Stimulated activated CD4-positive, alpha-beta T cell treated with anti-CD3 and anti-CD28 coated beads, Interleukin-4, amount 100 ng/mL, for 4 hours (primary cell): ENCODE data around the gene ABCB7.
"Not testable (repeated sequence)": the region's sequence is repeated elsewhere in the genome, so short reads cannot be mapped to it uniquely, and the experiment has no call there.

Source experiments
- DNase-seq, 2 experiments: peaks; one replicate each; pipeline ENCODE4 v3.0.0-alpha.2; 2020

Gene ABCB7

DNA sequence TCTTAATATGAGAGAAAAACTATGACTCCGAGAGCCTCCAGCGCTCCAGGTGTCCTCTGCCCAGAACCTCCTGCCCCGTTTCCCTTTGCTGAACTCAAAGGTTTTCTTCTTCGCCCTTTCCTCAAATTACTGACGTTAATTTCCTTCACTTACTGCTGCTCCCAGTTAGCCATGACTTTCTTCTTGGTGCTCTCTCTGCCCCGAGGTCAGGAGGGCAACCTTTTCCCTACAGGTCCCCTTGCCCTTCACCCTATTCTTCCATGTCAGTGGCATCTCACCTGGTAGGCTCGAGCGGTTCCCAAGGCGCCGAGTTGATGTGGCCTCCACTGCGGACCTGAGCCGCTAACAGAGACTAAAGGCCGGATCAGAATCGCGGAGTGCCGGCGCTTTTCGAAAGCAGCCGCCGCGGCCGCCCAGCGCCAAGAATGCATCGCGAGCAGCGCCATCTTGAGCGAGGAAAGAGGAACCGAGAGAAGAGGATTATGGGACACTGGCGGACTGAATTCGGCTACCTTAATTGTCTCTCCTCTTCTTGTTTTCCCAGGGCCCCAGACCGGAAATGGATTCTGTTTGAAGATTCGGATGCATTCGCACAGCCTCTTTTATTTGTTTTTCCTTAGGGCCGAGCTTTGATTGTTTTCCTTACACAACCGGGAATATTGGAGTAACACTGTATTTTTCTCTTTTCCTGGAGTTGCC is at the start of gene ABCB7:
TSS of gene ABCB7 (minus strand) at position 457 of the 699 bp plus-strand sequence. CDS start at position 446, 11 bp downstream.
- DNase-seq, result peak; percentile 35 to 49

DNA sequence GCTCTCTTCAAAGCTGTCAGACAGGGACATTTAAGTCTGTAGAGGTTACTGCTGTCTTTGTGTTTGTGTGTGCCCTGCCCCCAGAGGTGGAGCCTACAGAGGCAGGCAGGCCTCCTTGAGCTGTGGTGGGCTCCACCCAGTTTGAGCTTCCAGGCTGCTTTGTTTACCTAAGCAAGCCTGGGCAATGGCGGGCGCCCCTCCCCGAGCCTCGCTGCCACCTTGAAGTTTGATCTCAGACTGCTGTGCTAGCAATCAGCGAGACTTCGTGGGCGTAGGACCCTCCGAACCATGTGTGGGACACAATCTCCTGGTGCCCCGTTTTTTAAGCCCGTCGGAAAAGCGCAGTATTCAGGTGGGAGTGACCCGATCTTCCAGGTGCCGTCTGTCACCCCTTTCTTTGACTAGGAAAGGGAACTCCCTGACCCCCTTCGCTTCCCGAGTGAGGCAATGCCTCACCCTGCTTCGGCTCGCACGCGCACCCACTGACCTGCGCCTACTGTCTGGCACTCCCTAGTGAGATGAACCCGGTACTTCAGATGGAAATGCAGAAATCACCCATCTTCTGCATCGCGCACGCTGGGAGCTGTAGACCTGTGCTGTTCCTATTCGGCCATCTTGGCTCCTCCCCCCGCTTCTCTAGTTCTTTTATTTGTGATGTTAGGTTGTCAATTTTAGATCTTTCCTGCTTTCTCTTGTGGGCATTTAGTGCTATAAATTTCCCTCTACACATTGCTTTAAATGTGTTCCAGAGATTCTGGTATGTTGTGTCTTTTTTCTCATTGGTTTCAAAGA is 32.5 kb upstream of the ABCB7 start:
- DNase-seq, result not testable (repeated sequence)

DNA sequence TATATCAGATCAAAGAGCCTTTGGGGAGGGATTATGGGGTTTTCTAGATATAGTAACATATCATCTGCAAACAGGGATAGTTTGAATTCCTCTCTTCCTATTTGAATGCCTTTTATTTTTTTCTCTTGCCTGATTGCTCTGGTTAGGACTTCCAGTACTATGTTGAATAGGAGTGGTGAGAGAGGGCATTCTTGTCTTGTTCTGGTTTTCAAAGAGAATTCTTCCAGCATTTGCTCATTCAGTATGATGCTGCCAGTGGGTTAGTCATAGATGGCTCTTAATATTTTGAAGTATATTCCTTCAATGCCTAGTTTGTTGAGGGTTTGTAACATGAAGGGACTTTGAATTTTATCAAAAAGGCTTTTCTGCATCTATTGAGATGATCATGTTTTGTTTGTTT is 25.6 kb upstream of the ABCB7 start:
- no peak for DNase-seq

DNA sequence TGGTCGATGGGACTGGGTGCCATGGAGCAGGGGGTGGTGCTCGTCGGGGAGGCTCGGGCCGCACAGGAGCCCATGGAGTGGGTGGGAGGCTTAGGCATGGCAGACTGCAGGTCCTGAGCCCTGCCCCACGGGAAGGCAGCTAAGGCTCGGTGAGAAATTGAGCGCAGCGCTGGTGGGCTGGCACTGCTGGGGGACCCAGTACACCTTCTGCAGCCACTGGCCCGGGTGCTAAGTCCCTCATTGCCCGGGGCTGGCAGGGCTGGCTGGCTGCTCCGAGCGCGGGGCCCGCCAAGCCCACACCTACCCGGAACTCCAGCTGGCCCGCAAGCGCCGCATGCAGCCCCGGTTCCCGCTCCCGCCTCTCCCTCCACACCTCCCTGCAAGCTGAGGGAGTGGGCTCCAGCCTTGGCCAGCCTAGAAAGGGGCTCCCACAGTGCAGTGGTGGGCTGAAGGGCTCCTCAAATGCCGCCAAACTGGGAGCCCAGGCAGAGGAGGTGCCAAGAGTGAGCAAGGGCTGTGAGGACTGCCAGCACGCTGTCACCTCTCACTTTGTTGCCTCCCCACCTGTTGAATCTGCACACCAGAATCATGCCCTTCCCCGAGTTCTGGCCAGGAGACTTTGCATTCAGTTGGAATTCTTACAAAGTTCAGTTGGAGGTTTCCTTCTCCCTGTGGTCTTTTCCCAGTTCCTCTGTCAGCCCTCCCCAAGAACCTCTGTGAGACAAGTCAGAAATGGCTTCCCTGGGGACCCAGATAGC is 23.6 kb upstream of the ABCB7 start:
- DNase-seq, result not testable (repeated sequence)

DNA sequence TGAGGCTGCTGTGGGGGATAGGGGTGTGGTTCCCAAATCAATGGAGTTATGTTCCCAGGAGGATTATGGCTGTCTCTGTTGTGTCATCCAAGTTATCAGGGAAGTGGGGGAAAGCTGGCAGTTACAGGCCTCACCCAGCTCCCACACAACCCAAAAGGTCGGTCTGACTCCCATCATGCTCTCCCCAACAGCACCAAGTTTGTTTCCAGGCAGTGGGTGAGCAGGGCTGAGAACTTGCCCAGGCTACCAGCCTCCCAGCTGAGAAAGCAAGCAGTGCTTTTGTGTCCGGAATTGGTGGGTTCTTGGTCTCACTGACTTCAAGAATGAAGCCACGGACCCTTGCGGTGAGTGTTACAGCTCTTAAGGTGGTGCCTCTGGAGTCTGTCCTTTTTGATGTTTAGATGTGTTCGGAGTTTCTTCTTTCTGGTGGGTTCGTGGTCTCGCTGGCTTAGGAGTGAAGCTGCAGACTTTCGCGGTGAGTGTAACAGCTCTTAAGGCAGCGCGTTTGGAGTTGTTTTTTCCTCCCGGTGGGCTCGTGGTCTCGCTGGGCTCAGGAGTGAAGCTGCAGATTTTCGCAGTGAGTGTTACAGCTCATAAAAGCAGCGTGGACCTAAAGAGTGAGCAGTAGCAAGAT is 16.3 kb upstream of the ABCB7 start:
- not testable (repeated sequence) for DNase-seq

DNA sequence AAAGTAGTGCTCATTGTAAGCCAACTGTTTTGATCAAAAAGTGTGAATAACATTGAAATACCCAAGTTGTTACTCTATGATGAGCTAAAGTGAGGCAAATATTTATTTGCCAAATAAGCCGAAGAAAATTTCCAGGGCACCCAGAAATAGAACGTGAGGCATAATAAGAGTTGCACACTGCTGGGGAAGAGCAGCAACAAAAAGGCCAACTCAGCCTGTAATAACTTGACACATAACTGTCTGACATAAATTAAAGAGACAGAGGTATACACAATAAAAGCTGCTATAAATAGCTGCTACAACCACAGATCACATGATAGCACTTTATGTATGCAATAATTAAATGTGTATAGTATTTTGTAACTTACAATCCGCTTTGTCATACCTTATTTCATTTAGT is 2.0 kb upstream of the ABCB7 start:
- no peak for DNase-seq

DNA sequence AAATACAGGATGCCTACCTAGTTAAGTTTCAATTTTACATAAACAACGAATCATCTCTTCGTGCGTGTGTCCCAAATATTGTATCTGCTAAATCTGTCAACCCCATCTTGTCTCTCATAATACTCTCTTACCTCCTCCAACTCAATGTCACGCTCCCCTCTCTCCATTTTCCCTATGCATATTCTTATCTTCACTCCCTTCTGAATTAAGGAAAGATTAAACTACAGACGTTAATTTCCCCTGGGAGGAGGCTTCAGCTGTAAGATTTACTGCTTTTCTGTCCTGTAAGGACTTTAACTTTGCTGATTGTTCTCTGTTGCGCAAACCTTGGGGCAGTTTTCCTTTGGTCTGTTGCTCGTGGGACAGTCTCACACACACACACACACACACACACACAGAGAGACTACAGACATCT is 455 bp upstream of the ABCB7 start:
- DNase-seq, result no peak

DNA sequence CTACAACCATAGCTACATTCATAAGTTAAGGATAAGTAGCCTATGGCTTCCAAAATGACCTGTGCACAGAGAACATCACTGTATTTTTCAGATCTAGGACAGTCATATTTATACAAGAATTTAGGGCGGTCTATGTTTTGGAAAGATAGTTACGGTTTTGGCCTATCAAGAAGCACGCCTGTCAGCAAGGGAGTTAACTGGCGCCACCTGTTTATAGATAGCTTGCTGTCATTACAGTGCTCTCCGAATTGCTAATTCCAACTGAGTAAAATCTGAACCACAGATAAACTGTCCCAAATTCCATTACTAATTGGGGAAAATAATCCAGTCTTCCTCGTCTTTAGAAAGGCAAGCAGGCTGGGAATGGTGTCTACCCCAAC is 646 bp downstream of the ABCB7 start:
- no peak for DNase-seq

DNA sequence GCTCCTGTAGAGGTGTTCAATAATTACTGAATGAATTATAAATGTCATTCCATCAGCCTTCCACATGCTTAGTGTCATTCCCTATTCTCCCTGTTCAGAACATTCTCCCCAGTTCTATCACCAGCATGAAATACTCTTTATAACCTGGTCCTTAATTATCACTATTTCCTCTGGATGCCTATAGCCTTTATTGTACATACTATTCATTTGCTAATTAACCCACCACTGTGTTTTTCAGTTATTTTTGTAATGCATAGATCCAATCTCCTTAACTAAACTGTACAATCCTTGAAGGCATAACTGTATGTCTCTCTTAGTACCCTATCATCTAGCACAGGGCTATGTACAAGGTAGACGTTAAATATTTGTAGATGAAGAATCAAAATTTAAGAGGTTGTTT is 1.2 kb downstream of the ABCB7 start:
- no peak for DNase-seq

DNA sequence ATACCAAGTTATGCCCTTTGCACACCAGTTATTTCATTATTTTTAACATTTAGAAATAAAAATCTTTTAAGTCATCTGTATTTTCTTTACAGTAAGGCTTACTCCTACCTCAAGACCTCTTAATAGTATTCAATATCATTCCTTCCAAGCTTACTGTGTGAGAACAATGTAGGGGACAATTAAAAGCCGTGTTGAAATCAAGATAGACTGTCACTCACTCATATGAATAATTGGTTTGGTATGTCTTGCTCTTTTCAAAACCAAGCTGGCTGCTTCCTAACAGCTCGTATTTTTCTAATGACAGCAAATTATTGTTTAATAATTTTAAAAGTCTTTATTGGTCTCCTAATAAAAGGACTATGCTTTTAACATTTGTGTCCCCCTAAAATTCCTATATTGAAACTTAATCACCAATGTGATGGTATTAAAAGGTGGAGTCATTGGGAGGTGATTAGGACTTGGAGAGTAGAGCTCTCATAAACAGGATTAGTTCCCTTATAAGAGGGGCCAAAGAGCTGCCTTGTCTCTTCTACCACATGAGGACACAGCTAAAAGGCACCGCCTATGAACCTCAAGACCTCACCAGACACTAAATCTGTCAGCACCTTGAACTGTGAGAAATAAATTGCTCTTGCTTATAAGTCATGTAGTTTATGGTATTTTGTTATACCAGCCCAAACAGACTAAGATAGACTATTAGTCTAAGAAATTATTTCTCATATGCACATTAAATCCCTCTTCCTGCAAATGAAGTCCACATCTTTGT is 4.1 kb downstream of the ABCB7 start:
- no peak for DNase-seq

DNA sequence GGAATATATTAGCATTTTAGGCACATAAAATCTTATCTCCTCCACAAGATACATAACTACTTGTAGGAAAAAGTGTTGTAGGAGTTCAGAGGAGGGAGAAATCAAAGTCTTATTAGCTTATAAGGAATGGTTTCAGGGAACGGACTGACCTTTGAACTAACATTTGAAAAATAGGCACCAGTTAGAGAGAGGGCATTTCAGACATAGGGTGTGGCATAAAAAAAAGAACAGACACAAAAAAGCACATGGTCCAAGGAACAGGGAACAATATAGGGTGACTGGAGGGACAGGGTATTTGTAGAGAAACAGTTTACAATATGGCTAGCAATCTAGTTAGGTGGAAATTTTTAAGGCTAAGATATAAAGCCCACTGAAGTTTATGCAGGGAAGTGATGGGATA is 6.4 kb downstream of the ABCB7 start:
- DNase-seq, result no peak

DNA sequence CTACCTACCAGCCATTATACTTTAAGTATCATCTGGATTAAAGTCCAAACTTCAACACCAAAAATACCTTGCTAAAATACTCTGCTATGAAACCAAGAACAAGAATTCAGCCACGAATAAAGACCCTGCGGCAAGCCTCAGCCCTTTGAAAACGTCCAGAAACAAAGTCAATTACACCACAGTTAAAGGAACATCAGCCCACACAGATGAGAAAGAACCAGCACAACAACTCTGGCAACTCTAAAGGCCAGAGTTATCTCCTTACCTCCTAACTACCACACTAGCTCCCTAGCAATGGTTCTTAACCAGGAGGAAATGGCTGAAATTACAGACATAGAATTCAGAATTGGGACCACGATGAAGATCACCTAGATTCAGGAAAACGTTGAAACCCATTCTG is 23.4 kb downstream of the ABCB7 start:
- DNase-seq, result no peak

DNA sequence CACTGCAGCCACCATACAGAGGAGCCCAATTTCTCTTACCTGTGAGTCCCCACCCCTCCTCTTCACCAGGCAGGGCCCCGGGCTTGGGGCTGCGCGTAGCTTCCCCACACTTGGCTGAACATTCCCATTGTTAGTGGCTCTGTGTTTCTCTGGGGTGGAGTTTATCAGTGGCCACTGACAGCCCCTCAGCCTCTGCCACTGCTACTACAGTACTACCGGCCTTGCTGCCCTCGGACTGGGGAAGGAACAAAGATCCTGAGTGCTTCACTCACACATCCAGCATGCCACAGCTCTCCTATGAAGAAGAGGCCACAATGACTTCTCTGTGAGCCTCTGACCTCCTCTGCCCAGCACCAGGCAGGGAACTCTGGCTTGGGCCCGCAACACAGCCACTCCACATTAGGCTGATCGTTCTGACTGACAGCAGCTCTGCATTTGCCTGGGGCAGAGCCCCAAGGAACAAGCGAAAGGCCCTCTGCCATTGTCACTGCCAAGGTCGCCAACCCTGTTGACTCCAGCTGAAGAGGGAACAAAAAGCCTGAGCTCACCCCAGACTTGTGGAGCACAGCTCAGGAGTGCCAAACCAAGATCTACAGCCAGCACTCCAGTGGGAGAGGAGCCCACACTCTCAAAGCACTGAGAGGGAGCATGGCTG is 24.0 kb downstream of the ABCB7 start:
- DNase-seq, result no peak

DNA sequence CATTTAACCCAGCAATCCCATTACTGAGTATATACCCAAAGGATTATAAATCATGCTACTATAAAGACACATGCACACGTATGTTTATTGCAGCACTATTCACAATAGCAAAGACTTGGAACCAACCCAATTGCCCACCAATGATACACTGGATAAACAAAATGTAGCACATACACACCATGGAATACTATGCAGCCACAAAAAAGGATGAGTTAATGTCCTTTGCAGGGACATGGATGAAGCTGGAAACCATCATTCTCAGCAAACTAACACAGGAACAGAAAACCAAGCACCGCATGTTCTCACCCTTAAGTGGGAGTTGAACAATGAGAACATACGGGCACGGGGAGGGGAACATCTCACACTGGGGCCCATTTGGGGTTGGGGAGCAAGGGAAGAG is 27.0 kb downstream of the ABCB7 start:
- not testable (repeated sequence) for DNase-seq

DNA sequence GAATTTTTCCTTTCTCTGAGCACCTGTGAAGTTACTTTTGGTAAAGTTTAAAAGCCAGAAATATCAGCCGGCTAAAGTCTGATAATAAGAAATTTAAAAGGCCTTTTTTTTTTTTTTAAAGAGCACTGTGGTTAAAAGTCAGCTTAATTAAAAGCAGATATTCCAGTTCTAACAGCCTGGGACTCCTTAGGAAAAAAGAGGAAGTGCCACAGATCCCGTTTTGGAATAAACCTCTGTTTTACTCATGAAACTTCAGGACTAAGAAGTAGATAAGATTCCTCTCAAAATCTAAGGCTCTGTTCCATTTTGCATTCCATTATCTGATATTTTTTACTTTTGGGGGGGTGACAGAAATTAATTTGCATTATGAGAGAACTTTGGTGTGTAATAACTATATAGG is 37.8 kb downstream of the ABCB7 start:
- no peak for DNase-seq

DNA sequence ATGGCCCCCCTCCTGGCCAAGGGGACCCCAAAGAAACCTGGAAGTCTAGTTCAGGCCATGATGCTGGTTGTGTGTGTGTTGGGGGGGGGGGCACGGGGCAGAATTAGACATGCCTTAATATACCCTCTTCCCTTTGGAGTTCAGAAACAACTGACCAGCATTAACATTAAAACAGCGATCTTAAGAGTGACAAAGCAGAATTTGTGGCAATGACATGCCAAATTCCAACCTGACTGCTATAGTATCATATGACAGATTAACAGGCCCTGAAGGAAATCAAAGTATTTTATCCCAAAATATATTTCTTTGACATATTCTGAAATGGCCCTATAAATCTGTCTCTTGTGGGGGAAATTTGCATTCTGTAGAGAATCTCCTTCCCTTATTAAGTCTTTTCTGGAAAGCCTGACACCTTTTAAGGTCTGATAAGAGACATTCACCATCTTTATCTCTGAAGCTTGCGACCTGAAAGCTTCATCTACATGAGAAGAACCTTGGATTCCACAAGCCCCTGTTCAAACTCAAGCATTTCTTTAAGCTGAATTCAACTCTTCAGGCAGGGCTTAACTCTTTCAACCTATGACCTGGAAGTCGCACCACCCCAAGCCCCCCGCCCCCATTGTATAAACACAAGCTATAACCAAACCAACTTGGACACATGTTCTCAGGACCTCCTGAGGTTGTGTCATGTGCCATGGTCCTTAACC is 40.2 kb downstream of the ABCB7 start:
- no peak for DNase-seq

DNA sequence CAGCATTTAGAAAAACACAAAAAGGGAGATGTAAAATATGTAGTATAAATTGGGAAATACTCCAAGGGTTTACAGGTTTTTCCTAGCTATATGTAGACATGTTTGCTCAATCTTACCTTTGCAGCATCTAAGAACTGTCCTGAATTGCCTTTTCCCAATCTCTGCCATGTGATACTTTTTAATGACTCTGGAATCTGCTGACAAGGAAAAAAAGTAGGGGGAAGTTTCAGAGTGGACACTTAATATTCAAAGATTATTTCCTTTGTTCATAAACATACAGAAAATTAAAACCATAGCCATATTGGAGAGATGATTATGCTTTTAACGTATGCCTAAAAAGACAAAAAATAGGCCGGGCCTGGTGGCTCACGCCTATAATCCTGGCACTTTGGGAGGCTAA is 41.4 kb downstream of the ABCB7 start:
- DNase-seq, result no peak

DNA sequence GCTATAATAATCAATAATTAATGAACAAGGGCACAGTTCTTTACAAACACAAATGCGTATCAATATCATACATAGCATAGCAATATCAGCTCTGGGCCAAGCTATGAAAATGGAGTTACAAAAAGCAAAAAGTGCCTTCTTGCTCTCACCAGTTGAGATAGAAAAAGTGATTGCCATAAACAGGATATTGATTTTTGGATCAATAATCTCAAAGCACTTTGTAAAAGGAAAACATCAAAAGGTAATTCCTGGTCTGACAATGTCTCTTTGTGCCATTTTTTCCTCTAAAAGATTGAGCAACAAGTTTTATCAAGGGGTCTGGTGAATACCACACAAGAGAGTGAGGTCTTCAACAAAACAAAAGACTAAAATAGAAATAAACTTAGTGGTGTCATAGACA is 42.4 kb downstream of the ABCB7 start:
- no peak for DNase-seq

DNA sequence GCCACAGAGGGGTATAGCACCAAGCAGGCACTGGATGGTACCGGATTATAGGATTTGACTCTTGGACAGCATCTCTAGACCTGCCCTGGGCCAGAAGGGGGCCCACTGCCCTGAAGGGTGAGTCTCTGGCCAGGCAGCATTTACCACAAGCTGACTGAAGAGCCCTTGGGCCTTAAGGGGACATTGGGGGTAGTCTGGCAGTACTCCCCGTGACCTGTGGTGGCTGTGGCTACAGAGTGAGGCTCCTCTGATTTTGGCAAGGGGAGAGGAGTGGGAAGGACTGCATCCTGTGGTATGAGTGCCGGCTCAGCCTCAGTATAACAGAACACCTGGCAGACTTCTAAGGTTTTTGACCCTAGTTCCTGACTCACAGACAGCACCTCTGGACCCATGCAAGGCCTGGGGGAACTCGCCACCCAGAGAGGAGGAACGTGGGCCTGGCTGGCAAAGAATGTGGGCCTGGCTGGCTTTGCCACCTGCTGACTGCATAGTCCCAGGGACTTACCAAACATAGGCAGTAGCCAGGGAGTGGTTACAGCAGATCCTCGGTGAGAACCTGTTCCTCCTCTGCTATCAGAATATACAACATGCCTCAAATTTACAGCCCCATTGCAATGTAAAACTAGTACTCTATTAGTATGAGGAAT is 48.1 kb downstream of the ABCB7 start:
- no peak for DNase-seq

DNA sequence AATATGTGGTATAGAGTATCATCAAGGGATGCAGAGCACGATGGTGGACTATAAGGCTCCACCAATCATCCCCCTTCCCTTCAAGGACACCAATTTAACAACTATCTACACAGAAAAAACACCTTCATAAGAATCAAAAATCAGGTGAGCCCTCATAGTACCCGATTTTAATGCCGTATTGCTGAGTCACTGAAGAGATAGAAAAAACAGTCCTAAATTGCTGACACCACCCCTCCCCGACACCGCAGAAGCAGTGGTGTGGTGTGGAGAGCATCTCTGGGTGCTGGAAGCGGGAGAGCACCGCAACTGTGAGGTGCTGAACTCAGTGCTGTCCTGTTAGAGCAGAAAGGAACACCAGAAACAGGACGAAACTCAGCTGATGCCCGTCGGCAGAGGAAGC is 49.3 kb downstream of the ABCB7 start:
- no peak for DNase-seq

DNA sequence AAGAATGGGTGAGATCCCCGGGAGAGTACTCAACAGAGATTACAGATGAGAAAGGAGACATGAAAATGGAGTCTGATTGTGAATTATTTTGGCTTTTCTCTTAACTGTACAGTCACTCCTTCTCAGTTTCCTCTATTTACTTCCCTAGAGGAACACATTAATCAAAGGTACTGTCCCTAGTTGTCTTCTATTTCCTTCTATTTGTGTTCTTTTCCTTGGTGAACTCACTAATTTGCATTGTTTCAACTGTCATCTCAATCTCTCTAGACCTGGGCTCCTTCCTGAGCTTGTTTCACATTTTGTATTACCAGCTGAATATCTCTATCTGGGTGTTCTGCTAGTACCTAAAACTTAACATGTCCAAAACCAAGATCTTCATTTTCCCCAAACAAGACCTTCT is 59.8 kb downstream of the ABCB7 start:
- DNase-seq, result no peak
